Astrocyte (in vitro differentiated cells and primary cell): Measurements from ENCODE around the gene STBD1. TPM values are rescaled to one million over a fixed set of nuclear protein-coding genes. Genes with fewer than 3 reads are reported as not detected.
"Not testable (repeated sequence)": the region's sequence is repeated elsewhere in the genome, so short reads cannot be mapped to it uniquely, and the experiment has no call there.

Experiments used
- DNase-seq: peaks from one replicate; pipeline ENCODE4 v3.0.0-alpha.2; 2010; ENCODE audit warnings: low read depth
- FAIRE-seq: peaks from 2 replicates; lab custom pipeline; 2011; peaks lifted over from hg19 to GRCh38; lab: Jason Lieb, UNC
- H2AFZ ChIP-seq: 2 replicates; pipeline ENCODE4 v1.6.0; 2012; ENCODE audit warnings: low read depth, low read length, inconsistent platforms
- H3K27ac ChIP-seq: 2 replicates; pipeline ENCODE4 v1.5.1; 2011; ENCODE audit warnings: low read depth, low read length, inconsistent platforms
- H3K27me3 ChIP-seq: 2 replicates; pipeline ENCODE4 v1.6.0; 2011; ENCODE audit warnings: low read length, inconsistent platforms; ENCODE audit not compliant: insufficient read depth
- H3K36me3 ChIP-seq: 2 replicates; pipeline ENCODE4 v1.5.1; 2011; ENCODE audit warnings: low read length, inconsistent platforms; ENCODE audit not compliant: insufficient read depth
- H3K4me1 ChIP-seq: 2 replicates; pipeline ENCODE4 v1.5.1; 2011; ENCODE audit warnings: low read length, inconsistent platforms; ENCODE audit not compliant: insufficient read depth
- H3K4me2 ChIP-seq: 2 replicates; pipeline ENCODE4 v1.6.0; 2012; ENCODE audit warnings: low read length, inconsistent platforms
- H3K4me3 ChIP-seq: 2 replicates; pipeline ENCODE4 v1.5.1; 2011; ENCODE audit warnings: low read depth, mild to moderate bottlenecking, low read length, inconsistent platforms; ENCODE audit not compliant: insufficient read depth
- H3K79me2 ChIP-seq: 2 replicates; pipeline ENCODE4 v1.6.0; 2012; ENCODE audit warnings: mild to moderate bottlenecking, low read length, inconsistent platforms; ENCODE audit not compliant: insufficient read depth
- H3K9ac ChIP-seq: 2 replicates; pipeline ENCODE4 v1.6.0; 2012; ENCODE audit warnings: mild to moderate bottlenecking, low read length, inconsistent platforms
- H3K9me3 ChIP-seq: 2 replicates; pipeline ENCODE4 v1.5.1; 2012; ENCODE audit warnings: low read depth, mild to moderate bottlenecking, low read length, inconsistent platforms; ENCODE audit not compliant: insufficient read depth
- H4K20me1 ChIP-seq: 2 replicates; pipeline ENCODE4 v1.6.0; 2012; ENCODE audit warnings: low read length, inconsistent platforms; ENCODE audit not compliant: insufficient read depth
- H3K27ac Mint-ChIP-seq: one replicate; pipeline ENCODE4 v1.8.0; 2021; ENCODE audit warnings: mild to moderate bottlenecking, mixed read lengths; ENCODE audit not compliant: unreplicated experiment
- H3K27me3 Mint-ChIP-seq: one replicate; pipeline ENCODE4 v1.8.0; 2021; ENCODE audit warnings: low read depth, mixed read lengths; ENCODE audit not compliant: unreplicated experiment
- H3K36me3 Mint-ChIP-seq: one replicate; pipeline ENCODE4 v1.8.0; 2021; ENCODE audit warnings: low read depth, mixed read lengths; ENCODE audit not compliant: unreplicated experiment
- H3K4me1 Mint-ChIP-seq: one replicate; pipeline ENCODE4 v1.8.0; 2021; ENCODE audit warnings: low read depth, mixed read lengths; ENCODE audit not compliant: unreplicated experiment
- H3K4me3 Mint-ChIP-seq: one replicate; pipeline ENCODE4 v1.8.0; 2021; ENCODE audit warnings: mild to moderate bottlenecking, moderate library complexity, mixed read lengths; ENCODE audit not compliant: unreplicated experiment
- H3K9me3 Mint-ChIP-seq: one replicate; pipeline ENCODE4 v1.8.0; 2021; ENCODE audit warnings: mild to moderate bottlenecking, mixed read lengths; ENCODE audit not compliant: unreplicated experiment
- CTCF ChIP-seq: IDR thresholded peaks from 2 replicates; pipeline ENCODE4 v1.5.1; 2011; ENCODE audit warnings: low read depth, mild to moderate bottlenecking, inconsistent platforms, low read length, moderate library complexity; ENCODE audit not compliant: insufficient read depth
- EZH2 ChIP-seq: IDR thresholded peaks from 2 replicates; pipeline ENCODE4 v1.6.1; 2012; ENCODE audit warnings: mild to moderate bottlenecking, low read length, inconsistent platforms; ENCODE audit not compliant: insufficient read depth
- total RNA-seq: library from RNA; stranded (reverse); gene quantifications from 2 replicates; pipeline ENCODE4 v1.2.1, GENCODE V29; 2021

Gene STBD1
- total RNA-seq, 1 donor from 2014 or later, result 7.2 TPM

- no peak overlapping the region for H2AFZ ChIP-seq
Observed at GRCh38 chr4:76279462-76279861, 27.1 kb upstream of the STBD1 start.

GRCh38 chr4:76280488-76281441, 25.8 kb upstream of the STBD1 start:
- TF ChIP-seq EZH2 (no peak), CTCF (no peak)
- Histone ChIP-seq H3K27me3 (peaks cover 4% of the 10 kb centered on the region), H3K36me3 (no peaks in the 10 kb centered on the region), H3K27ac (no peak overlapping the region), H3K9me3 (no peaks in the 10 kb centered on the region), H2AFZ (no peak overlapping the region), H4K20me1 (no peaks in the 10 kb centered on the region), H3K4me3 (no peak overlapping the region), H3K4me2 (no peak overlapping the region), H3K9ac (no peak overlapping the region), H3K79me2 (no peaks in the 10 kb centered on the region), H3K4me1 (no peaks in the 10 kb centered on the region)
- peaks cover 2% of the 10 kb centered on the region for H3K4me1 Mint-ChIP-seq
- peaks cover 2% of the 10 kb centered on the region for H3K9me3 Mint-ChIP-seq
- DNase-seq (no peak), FAIRE-seq (no peak)
- H3K27ac Mint-ChIP-seq, result no peak overlapping the region
- H3K36me3 Mint-ChIP-seq, result peaks cover 2% of the 10 kb centered on the region
- peaks cover 2% of the 10 kb centered on the region for H3K27me3 Mint-ChIP-seq
- H3K4me3 Mint-ChIP-seq, result no peak overlapping the region

More at GRCh38 chr4:76279462-76279861, 27.1 kb upstream of the STBD1 start:
- no peak overlapping the region for H3K27ac Mint-ChIP-seq
- FAIRE-seq, result no peak
- H3K4me3 Mint-ChIP-seq, result no peak overlapping the region
- Histone ChIP-seq H3K9me3 (no peaks in the 10 kb centered on the region), H3K27me3 (peaks cover 4% of the 10 kb centered on the region), H3K27ac (no peak overlapping the region), H3K36me3 (no peaks in the 10 kb centered on the region), H3K4me3 (no peak overlapping the region), H4K20me1 (no peaks in the 10 kb centered on the region), H3K4me1 (no peaks in the 10 kb centered on the region), H3K4me2 (no peak overlapping the region), H3K79me2 (no peaks in the 10 kb centered on the region), H3K9ac (no peak overlapping the region)
- DNase-seq, result no peak
- H3K4me1 Mint-ChIP-seq, result peaks cover 2% of the 10 kb centered on the region
- no peaks in the 10 kb centered on the region for H3K9me3 Mint-ChIP-seq
- H3K27me3 Mint-ChIP-seq, result peaks cover 5% of the 10 kb centered on the region
- no peak for TF ChIP-seq EZH2
- TF ChIP-seq CTCF, result no peak
- peaks cover 2% of the 10 kb centered on the region for H3K36me3 Mint-ChIP-seq

GRCh38 chr4:76281594-76281993, 24.9 kb upstream of the STBD1 start:
- H3K9ac ChIP-seq, H3K9me3 ChIP-seq, H3K4me3 ChIP-seq, H3K36me3 Mint-ChIP-seq, H3K27ac ChIP-seq, H3K79me2 ChIP-seq, H4K20me1 ChIP-seq, H2AFZ ChIP-seq, H3K27me3 Mint-ChIP-seq, FAIRE-seq, H3K4me2 ChIP-seq, DNase-seq, H3K27me3 ChIP-seq, H3K4me1 Mint-ChIP-seq, H3K4me1 ChIP-seq, H3K9me3 Mint-ChIP-seq, H3K4me3 Mint-ChIP-seq, H3K27ac Mint-ChIP-seq, H3K36me3 ChIP-seq: not testable (repeated sequence)
